Dermis microvascular lymphatic vessel endothelial cell (primary cell): ENCODE measurements around the gene PITX1. TPM values are rescaled to one million over a fixed set of nuclear protein-coding genes. Genes with fewer than 3 reads are reported as not detected.

Experiments used
- DNase-seq, 2 donors: peaks; one replicate each; pipeline versions ENCODE4 v3.0.0 to v3.0.0-alpha.2; 2010; ENCODE audit warnings: low read depth in 2 of 2
- total RNA-seq: library from RNA; depleted of rRNA; stranded (reverse); fragments of >200 nt; gene quantifications from 2 replicates; pipeline ENCODE4 v1.2.1, GENCODE V29; 2014

PITX1 gene
- total RNA-seq, 1 donor from 2014 or later: not detected

- no peak for DNase-seq
Measured at GRCh38 chr5:135041726-135042125, 7.7 kb upstream of the PITX1 start.

- no peak for DNase-seq
Measured at GRCh38 chr5:135041145-135041587, 7.1 kb upstream of the PITX1 start.

- no peak for DNase-seq
Measured at GRCh38 chr5:135040333-135041144, 6.5 kb upstream of the PITX1 start.

- no peak for DNase-seq
Measured at GRCh38 chr5:135040034-135040332, 6.0 kb upstream of the PITX1 start.

- no peak for DNase-seq
Measured at GRCh38 chr5:135039271-135040033, 5.4 kb upstream of the PITX1 start.

GRCh38 chr5:135038813-135039270 is 4.8 kb upstream of the PITX1 start:
- no peak for DNase-seq

GRCh38 chr5:135038205-135038812 is 4.3 kb upstream of the PITX1 start:
- DNase-seq: no peak

GRCh38 chr5:135037519-135038204 is 3.6 kb upstream of the PITX1 start:
- no peak for DNase-seq

- no peak for DNase-seq
Measured at GRCh38 chr5:135036405-135036804, 2.4 kb upstream of the PITX1 start.

- DNase-seq: no peak
Measured at GRCh38 chr5:135035678-135036030, 1.6 kb upstream of the PITX1 start.

- DNase-seq: no peak
Measured at GRCh38 chr5:135034963-135035677, 1.1 kb upstream of the PITX1 start.

- DNase-seq: no peak
Measured at GRCh38 chr5:135034236-135034962, 371 bp upstream of the PITX1 start.

- DNase-seq: peak; percentile 4 to 26
Measured at GRCh38 chr5:135032999-135033861, 798 bp downstream of the PITX1 start.

- no peak for DNase-seq
Measured at GRCh38 chr5:135032695-135032998, 1.4 kb downstream of the PITX1 start.

GRCh38 chr5:135031813-135032694 is 2.0 kb downstream of the PITX1 start:
- no peak for DNase-seq

- DNase-seq: no peak
Measured at GRCh38 chr5:135030956-135031812, 2.8 kb downstream of the PITX1 start.

GRCh38 chr5:135030123-135030955 is 3.7 kb downstream of the PITX1 start:
- DNase-seq: no peak
